Measurements from ENCODE around the gene SYTL2.

DNA sequence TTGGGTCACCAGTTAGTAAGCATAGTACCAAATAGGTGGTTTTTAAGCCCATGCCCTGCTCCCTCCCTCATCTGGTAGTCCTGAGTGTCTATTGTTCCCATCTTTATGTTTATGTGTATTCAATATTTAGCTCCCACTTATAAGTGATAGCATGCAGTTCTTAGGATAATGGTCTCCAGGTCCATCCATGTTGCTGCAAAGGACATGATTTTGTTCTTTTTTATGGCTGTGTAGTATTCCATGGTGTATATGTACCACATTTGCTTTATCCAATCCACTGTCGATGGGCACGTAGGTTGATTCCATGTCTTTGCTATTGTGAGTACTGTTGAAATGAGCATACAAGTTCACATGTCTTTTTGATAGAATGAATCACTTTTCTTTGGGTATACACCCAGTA, 18.2 kb upstream of the SYTL2 start:
- no peak for TF ChIP-seq CREB1 (IDR thresholded peaks at IDR 0.05; ENCODE audit: low read depth)
- TF ChIP-seq TCF12 (IDR thresholded peaks at IDR 0.05; ENCODE audit: low read depth) = no peak
- TF ChIP-seq RAD21 (IDR thresholded peaks at IDR 0.05; ENCODE audit: low read depth) = no peak
- TF ChIP-seq YY1 (IDR thresholded peaks at IDR 0.05; ENCODE audit: low read depth) = no peak
- TF ChIP-seq EGR1 (IDR thresholded peaks at IDR 0.05) = no peak
- no peak for TF ChIP-seq CEBPB (IDR thresholded peaks at IDR 0.05)
- no peak for TF ChIP-seq FOXM1 (IDR thresholded peaks at IDR 0.05; ENCODE audit: borderline replicate concordance, low read depth)
